ENCODE results near the gene CNTNAP4.

- TF ChIP-seq RAD21 (conservative IDR thresholded peaks at IDR 0.05) = no peak
- TF ChIP-seq POLR2AphosphoS5 (IDR thresholded peaks at IDR 0.05) = peak; percentile 66
- TF ChIP-seq, protein P1, sequence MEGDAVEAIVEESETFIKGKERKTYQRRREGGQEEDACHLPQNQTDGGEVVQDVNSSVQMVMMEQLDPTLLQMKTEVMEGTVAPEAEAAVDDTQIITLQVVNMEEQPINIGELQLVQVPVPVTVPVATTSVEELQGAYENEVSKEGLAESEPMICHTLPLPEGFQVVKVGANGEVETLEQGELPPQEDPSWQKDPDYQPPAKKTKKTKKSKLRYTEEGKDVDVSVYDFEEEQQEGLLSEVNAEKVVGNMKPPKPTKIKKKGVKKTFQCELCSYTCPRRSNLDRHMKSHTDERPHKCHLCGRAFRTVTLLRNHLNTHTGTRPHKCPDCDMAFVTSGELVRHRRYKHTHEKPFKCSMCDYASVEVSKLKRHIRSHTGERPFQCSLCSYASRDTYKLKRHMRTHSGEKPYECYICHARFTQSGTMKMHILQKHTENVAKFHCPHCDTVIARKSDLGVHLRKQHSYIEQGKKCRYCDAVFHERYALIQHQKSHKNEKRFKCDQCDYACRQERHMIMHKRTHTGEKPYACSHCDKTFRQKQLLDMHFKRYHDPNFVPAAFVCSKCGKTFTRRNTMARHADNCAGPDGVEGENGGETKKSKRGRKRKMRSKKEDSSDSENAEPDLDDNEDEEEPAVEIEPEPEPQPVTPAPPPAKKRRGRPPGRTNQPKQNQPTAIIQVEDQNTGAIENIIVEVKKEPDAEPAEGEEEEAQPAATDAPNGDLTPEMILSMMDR (IDR thresholded peaks at IDR 0.05; ENCODE audit: poor library complexity, severe bottlenecking) = no peak
- no peak for TF ChIP-seq TAF1 (IDR thresholded peaks at IDR 0.05; ENCODE audit: low read depth)
- no peak for TF ChIP-seq REST (IDR thresholded peaks at IDR 0.05; ENCODE audit: borderline replicate concordance)
Measured at GRCh38 chr16:76292218-76292617, 15.0 kb downstream of the CNTNAP4 start.

Measured in neural cell (in vitro differentiated cells).